GM19035 (cell line): ENCODE data around the gene RALGDS.
"Not testable (repeated sequence)": the region's sequence is repeated elsewhere in the genome, so short reads cannot be mapped to it uniquely, and the experiment has no call there.

Source experiments
- ATAC-seq: cut with Tn5 transposase; IDR thresholded peaks from one replicate; pipeline ENCODE4 v1.9.1; 2021; ENCODE audit not compliant: unreplicated experiment

The RALGDS gene

DNA sequence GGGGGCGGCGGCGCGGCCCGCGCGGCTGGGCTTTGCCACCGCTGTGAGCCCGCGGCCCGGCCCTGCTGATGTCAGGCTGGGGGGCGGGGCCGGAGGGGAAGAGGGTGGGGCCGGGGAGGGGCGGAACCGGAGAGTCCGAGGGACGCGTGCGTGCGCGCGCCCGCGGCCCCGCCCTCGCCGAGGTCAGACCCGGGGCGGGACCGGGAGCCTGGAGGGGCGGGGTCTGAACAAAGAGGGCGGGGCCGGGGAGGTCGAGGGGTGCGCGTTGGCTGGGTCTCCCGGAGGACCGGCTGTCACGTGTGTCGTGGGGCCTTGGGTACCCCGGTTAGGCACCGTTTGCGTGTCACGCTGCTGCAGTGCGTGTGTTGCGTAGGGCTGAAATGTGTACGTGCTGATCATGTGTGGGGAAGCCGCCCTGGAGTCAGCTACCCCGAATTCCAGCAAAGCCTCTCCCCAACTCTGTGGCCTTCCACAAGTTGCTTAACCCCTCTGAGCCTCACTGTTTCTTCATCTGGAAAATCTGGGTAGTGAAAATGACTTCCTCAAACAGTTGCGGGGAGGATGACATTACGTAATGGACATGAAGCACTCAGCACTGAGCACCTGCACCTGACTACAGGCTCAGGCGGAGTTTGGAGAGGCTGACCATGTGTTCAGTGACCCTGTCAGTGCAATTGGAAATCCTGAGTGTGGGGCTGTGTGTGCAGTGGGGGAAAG, at the start of gene RALGDS:
Gene RALGDS, minus strand, starts transcription at position 43 of the 717 bp plus-strand sequence. CDS start 86 bp downstream, outside the sequence.
- peak; percentile 73 for ATAC-seq

GRCh38 chr9:133170716-133171115, 49.7 kb upstream of the RALGDS start:
- ATAC-seq = no peak

DNA sequence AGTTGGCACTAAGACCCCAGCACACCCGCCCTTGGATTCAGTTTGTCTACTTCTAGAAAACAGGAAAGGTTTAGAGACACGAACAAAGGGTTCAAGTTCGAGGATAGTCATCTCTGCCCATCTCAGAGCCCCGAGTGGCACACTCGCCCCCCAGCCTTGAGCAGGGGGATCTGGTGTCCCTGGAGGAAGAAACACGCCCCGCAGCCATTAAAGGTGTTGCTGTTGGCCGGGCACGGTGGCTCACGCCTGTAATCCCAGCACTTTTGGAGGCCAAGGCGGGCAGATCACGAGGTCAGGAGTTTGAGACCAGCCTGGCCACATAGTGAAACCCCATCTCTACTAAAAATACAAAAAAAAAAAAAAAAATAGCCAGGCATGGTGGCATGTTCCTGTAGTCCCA, 48.6 kb upstream of the RALGDS start:
- ATAC-seq = not testable (repeated sequence)

DNA sequence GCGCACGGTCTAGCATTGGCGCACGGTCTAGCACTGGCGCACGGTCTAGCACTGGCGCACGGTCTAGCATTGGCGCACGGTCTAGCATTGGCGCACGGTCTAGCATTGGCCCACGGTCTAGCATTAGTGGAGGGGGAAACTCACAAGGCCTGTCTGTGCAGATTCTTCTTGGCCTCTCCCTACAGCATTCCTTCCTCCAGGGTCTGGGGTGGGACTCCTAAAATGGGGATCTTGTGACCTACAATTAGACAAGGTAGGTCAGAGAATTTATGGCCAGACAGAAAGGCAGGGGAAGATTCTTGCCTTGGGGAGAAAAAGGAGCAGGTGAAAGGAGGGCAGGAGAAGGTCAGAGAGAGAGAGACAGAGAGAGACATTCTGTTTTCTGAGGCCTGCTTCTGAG, 48.1 kb upstream of the RALGDS start:
- ATAC-seq = no peak

- ATAC-seq = no peak
Observed at GRCh38 chr9:133168432-133168831, 47.4 kb upstream of the RALGDS start.

DNA sequence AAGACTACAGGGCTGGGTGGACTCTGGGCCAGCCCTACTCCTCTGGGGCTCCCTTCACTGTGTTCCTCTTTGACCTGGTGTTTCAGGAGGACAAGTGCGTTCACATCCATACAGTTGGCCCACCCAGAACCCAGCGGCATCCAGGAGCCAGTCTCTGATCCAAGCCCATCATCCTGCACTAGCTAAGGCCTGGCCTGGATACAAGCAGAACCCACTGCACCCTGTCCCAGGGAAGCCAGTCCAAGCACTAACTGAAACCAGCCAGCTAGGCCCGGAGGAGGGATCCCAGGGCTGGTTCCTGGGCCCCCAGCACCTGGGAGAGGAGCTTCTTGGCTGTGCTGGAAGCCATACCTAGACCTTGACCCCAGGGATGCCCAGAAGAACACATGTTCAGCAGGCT, 46.7 kb upstream of the RALGDS start:
- no peak for ATAC-seq

DNA sequence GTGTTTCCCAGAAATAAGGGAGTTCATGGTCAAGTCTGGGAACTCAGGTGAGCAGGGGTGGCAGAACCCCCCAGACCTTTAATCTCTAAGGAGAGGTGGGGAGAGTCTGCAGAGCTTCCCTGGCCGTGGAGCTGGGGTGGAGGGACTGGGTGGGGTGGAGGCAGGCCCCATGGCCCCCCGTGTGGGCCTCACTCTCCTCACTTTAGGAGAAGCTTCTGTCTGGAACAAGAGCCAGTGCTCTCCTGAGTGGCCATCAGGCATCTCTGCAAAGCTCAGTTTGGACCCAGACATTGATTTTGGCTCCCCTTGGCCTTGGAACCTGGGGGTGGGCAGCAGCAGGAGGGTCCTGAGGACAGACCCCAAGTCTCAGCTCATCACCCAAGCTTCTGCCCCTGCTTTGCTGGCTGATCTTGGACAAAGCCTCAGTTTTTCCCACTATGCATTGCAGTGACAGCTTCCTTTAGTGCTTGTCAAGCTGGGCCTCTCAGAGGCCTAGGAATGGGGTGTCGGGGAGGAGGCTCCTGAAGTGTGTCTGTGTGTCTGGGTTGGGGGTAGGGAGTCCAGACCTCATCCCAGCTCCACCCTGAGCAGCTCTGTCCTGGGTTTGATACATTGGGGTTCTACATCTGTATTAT, 46.2 kb upstream of the RALGDS start:
- ATAC-seq = no peak

GRCh38 chr9:133166392-133166791, 45.4 kb upstream of the RALGDS start:
- no peak for ATAC-seq

DNA sequence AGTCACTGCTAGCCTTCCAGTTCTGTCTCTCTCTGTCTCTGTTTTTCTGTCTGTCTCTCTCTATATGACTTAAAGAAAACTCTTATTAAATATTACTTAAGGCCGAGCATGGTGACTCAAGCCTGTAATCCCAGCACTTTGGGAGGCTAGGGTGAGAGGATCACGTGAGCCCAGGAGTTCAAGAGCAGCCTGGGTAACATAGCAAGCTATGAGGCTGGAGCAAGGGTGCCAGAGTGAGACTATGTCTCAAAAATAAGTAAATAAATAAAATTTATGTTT, 44.4 kb upstream of the RALGDS start:
- ATAC-seq = no peak

GRCh38 chr9:133164191-133164590, 43.2 kb upstream of the RALGDS start:
- ATAC-seq = no peak

- no peak for ATAC-seq
Observed at GRCh38 chr9:133163504-133164172, 42.6 kb upstream of the RALGDS start, which contains the start of gene GBGT1. GBGT1 (minus strand) TSS chr9:133163914; CDS start chr9:133162412, 1,502 bp downstream.

DNA sequence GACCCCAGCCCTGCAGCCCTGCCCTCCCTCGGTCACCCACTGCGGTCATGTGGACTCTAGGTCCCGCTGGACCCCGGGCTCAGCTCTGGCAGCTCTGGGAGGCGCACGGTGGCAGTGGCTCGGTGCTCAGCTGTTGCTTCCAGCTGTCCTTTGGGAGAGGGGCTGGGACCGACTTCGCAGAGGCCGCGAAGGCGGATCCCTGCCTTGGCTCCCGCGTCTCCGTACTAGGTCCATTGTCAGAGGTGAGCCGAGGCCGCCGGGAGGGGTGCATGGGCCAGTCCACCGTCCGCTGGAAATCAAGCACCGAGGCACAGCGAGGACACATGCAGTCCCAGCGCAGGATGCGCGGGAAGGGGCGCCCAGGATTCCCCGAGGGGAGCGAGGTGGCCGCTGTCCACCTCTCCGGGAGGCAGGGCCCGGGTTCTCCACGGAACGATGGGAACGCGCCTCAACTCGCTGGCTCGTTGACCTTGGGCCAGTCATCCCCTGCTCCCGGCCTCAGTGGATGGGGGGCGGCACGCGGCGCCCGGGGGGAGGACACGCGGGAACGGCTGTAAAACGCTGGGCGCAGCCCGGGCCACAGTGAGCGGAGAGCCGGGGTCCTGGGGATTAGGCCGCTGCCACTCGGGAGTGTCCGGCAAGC, 41.9 kb upstream of the RALGDS start:
- ATAC-seq = no peak

- no peak for ATAC-seq
Observed at GRCh38 chr9:133161547-133161950, 40.5 kb upstream of the RALGDS start.

DNA sequence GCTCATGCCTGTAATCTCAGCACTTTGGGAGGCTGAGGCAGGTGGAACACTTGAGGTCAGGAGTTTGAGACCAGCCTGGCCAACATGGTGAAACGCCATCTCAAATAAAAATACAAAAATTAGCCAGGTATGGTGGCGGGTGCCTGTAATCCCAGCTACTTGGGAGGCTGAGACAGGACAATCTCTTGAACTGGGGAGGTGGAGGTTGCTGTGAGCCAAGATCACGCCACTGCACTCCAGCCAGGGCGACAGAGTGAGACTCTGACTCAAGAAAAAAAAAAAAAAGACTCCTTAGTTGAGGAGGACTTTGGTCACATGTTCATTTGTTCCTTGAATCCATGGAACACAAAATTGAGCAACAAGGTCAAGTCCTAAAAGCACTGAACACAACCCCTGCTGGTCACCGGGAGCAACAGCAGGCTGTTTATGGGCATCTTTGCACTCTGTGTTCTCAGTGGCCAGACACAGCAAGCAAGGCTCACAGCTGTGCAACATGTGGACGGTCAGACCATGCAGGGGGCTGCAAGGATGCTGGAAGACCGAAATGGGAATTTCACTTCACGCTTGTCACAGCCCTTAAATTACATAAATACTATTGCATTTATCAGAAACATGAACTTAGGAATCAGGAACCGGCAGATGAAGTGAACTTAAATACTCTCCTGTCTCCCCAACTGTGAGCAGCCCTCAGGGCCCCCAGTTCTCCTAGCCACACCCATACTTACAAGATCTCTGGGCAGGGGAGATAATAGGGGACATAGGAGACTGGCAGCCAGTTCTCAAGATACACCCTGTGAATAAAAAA, 39.9 kb upstream of the RALGDS start:
- no peak for ATAC-seq

DNA sequence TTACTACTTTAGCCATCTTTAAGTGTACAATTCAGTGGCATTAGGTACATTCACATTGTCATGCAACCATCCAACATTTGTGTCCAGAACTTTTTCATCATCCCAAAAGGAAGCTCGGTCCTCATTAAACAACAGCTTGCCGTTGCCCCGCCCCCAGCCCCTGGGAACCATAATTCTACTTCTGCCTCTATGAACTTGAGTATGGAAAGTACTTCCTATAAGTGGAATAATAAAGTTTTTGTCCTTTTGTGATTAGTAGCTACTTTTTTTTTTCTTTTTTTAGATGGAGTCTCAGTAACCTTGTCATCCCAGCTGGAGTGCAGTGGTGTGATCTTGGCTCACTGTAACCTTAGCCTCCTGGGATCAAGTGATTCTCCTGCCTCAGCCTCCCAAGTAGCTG, 37.7 kb upstream of the RALGDS start:
- ATAC-seq = no peak

- no peak for ATAC-seq
Observed at GRCh38 chr9:133155156-133155555, 34.1 kb upstream of the RALGDS start.

DNA sequence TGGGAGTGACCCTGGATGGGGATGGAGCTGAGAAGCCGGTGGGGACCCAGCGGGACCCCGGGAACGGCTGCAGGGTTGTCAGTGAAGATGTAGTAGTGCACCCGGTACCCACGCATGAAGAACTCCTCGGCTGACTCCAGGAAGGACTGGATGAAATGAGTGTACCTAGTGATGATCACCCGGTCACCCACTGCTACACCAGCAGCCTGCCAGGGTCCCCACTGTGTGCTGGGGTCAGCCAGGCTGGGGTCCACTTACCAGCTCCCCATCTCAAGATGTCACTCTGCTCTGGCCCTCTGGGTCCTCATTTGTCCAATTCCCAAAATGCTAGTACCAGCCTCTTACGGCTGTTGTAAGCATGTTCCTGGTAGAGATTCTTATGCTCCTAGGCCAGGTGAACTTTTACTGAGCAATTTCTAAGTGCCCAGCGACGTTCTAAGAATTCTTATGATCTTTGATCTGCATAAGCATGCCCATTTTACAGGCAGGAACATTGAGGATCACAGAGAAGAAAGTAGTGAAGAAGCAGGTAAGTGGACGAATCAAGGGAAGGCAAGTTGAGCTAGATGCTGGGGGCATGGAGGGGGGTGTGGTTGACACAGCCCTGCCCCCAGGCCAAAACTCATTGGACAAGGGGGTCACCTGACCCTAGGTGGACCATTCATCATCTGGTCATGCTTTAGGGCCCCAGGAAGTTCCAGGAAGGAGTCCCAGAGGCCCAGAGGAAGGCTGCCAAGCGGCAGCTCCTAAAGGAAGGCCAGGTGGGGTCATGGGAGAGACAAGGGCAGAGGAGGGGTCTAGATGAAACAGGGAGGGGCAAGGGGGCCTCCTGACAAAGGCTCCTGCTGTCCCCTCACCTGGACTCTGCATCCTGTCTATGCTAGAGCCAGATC, 33.3 kb upstream of the RALGDS start:
- no peak for ATAC-seq

GRCh38 chr9:133153227-133154096, 32.4 kb upstream of the RALGDS start:
- ATAC-seq = no peak
